Progenitor cell of endocrine pancreas (in vitro differentiated cells): ENCODE measurements around the gene NOPCHAP1. TPM values are rescaled to one million over a fixed set of nuclear protein-coding genes. Genes with fewer than 3 reads are reported as not detected.
"Not testable (repeated sequence)": the region's sequence is repeated elsewhere in the genome, so short reads cannot be mapped to it uniquely, and the experiment has no call there.

ENCODE experiments used
- DNase-seq: peaks from one replicate; pipeline ENCODE4 v3.0.0; 2021; ENCODE audit warnings: low spot score; ENCODE audit not compliant: unreplicated experiment
- H3K27ac Mint-ChIP-seq: 2 replicates; pipeline ENCODE4 v1.8.0; 2021; ENCODE audit warnings: mild to moderate bottlenecking, moderate library complexity, mixed read lengths
- H3K27me3 Mint-ChIP-seq: 2 replicates; pipeline ENCODE4 v1.8.0; 2021; ENCODE audit warnings: mixed read lengths
- H3K36me3 Mint-ChIP-seq: 2 replicates; pipeline ENCODE4 v1.8.0; 2022; ENCODE audit warnings: mixed read lengths; ENCODE audit not compliant: insufficient read depth
- H3K4me1 Mint-ChIP-seq: 2 replicates; pipeline ENCODE4 v1.8.0; 2021; ENCODE audit warnings: low read depth, mixed read lengths
- H3K4me3 Mint-ChIP-seq: 2 replicates; pipeline ENCODE4 v1.8.0; 2021; ENCODE audit warnings: low read depth, mild to moderate bottlenecking, moderate library complexity, mixed read lengths
- H3K9me3 Mint-ChIP-seq: 2 replicates; pipeline ENCODE4 v1.8.0; 2021; ENCODE audit warnings: low read depth, mixed read lengths
- long read RNA-seq: library from polyadenylated mRNA; unstranded; transcript quantifications from one replicate; pipeline ENCODE4 v2.0.0, GENCODE V29; 2020
- total RNA-seq: library from RNA; stranded (reverse); gene quantifications from 2 replicates; pipeline ENCODE4 v1.2.1, GENCODE V29; 2021
- TF ChIP-seq, protein P1 (sequence below): fragments of 200-600 bp; sonication (generic); IDR thresholded peaks from one replicate; pipeline ENCODE4 v1.5.0; 2021; ENCODE audit warnings: antibody characterized with exemption, mild to moderate bottlenecking; ENCODE audit not compliant: unreplicated experiment

NOPCHAP1 gene
- 22.3 and 24.3 TPM in 2 replicates for total RNA-seq
- long read RNA-seq, full-length matches to known transcripts = 8 of 11 reads
- long read RNA-seq, partial matches to known transcripts = 0 of 11 reads
- long read RNA-seq, other reads (novel, unspliced or antisense) = 3 of 11 reads

- H3K9me3 Mint-ChIP-seq = no peaks in the 10 kb centered on the region
- peak; percentile 84 for DNase-seq
- H3K4me1 Mint-ChIP-seq = peaks cover 16% of the 10 kb centered on the region
- H3K27ac Mint-ChIP-seq = peak within 1 kb of the TSS; percentile 81
- TF ChIP-seq, protein P1, sequence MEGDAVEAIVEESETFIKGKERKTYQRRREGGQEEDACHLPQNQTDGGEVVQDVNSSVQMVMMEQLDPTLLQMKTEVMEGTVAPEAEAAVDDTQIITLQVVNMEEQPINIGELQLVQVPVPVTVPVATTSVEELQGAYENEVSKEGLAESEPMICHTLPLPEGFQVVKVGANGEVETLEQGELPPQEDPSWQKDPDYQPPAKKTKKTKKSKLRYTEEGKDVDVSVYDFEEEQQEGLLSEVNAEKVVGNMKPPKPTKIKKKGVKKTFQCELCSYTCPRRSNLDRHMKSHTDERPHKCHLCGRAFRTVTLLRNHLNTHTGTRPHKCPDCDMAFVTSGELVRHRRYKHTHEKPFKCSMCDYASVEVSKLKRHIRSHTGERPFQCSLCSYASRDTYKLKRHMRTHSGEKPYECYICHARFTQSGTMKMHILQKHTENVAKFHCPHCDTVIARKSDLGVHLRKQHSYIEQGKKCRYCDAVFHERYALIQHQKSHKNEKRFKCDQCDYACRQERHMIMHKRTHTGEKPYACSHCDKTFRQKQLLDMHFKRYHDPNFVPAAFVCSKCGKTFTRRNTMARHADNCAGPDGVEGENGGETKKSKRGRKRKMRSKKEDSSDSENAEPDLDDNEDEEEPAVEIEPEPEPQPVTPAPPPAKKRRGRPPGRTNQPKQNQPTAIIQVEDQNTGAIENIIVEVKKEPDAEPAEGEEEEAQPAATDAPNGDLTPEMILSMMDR = no peak
- H3K4me3 Mint-ChIP-seq = peak within 1 kb of the TSS; percentile 85
- no peaks in the 10 kb centered on the region for H3K27me3 Mint-ChIP-seq
- H3K36me3 Mint-ChIP-seq = peaks cover 4% of the 10 kb centered on the region
Measured at GRCh38 chr12:104986022-104986941, at the start of gene NOPCHAP1. Gene NOPCHAP1 (plus strand): TSS chr12:104986316. CDS start chr12:104986353, 37 bp downstream.

DNA sequence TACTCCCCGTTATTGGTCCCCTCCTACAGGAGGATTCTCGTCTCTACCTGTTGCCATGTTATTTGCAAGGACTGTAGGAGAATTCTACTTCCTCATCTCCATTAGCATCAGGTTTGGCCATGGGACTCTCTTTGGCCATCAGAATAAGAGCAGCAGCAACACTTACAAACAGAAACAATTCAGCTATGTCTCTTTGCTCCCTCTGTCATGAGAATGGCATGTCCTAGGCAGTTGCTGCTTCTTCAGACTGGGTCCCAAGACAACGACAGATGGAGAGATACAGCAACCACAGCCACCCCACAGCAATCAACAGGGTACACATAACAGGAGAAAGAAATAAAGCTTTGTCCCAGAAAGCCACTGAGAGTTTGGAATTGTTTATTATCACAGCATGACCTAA lies 47.7 kb upstream of the NOPCHAP1 start:
- H3K27me3 Mint-ChIP-seq = peaks cover 3% of the 10 kb centered on the region
- DNase-seq = no peak
- H3K36me3 Mint-ChIP-seq = no peaks in the 10 kb centered on the region
- TF ChIP-seq, protein P1 = no peak
- H3K27ac Mint-ChIP-seq = no peak overlapping the region
- H3K9me3 Mint-ChIP-seq = peaks cover 3% of the 10 kb centered on the region
- no peak overlapping the region for H3K4me3 Mint-ChIP-seq
- no peaks in the 10 kb centered on the region for H3K4me1 Mint-ChIP-seq

DNA sequence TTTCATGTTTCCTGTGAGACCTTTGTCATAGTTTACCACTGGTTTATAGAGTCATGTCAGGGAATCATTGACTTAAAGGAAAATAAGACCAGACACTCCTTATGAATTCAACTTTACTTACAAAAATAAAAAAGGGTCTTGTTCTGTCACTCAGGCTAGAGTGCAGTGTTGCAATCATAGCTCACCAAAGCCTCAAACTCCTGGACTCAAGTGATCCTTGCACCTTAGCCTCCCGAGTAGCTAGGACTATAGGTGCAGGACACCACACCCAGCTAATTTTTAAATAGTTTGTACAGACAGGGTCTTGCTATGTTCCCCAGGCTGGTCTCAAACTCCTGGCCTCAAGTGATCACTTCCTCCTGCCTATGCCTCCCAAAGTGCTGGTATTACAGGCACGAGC lies 47.0 kb upstream of the NOPCHAP1 start:
- Mint-ChIP-seq H3K9me3 (peaks cover 9% of the 10 kb centered on the region), H3K27me3 (peaks cover 3% of the 10 kb centered on the region), H3K27ac (no peak overlapping the region), H3K4me3 (no peak overlapping the region), H3K36me3 (no peaks in the 10 kb centered on the region), H3K4me1 (no peaks in the 10 kb centered on the region)
- no peak for DNase-seq
- TF ChIP-seq, protein P1 = no peak

DNA sequence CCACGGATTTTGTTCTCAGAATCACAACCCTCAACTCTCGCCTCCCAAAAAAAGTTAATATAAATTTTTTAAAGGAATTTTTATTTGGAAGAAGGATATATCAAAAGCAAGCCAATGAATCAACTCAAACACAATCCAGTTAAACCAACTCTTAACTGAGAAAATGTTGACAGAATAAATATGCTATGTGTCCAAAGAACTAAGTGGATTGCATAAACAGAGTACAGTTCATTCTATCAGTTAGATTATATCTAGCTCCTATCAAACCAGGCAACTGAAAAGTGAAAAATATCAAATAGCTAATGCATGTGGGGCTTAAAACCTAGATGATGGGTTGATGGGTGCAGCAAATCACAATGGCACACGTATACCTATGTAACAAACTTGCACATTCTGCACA lies 44.7 kb upstream of the NOPCHAP1 start:
- H3K4me3 Mint-ChIP-seq = no peak overlapping the region
- no peak for DNase-seq
- peaks cover 3% of the 10 kb centered on the region for H3K27me3 Mint-ChIP-seq
- TF ChIP-seq, protein P1 = no peak
- no peaks in the 10 kb centered on the region for H3K4me1 Mint-ChIP-seq
- no peaks in the 10 kb centered on the region for H3K36me3 Mint-ChIP-seq
- H3K9me3 Mint-ChIP-seq = peaks cover 12% of the 10 kb centered on the region
- no peak overlapping the region for H3K27ac Mint-ChIP-seq

- TF ChIP-seq, protein P1 = no peak
- no peak for DNase-seq
- H3K9me3 Mint-ChIP-seq = peaks cover 12% of the 10 kb centered on the region
- no peak overlapping the region for H3K27ac Mint-ChIP-seq
- no peaks in the 10 kb centered on the region for H3K36me3 Mint-ChIP-seq
- H3K4me3 Mint-ChIP-seq = no peak overlapping the region
- peaks cover 3% of the 10 kb centered on the region for H3K27me3 Mint-ChIP-seq
- no peaks in the 10 kb centered on the region for H3K4me1 Mint-ChIP-seq
Measured at GRCh38 chr12:104942075-104942474, 44.0 kb upstream of the NOPCHAP1 start.

DNA sequence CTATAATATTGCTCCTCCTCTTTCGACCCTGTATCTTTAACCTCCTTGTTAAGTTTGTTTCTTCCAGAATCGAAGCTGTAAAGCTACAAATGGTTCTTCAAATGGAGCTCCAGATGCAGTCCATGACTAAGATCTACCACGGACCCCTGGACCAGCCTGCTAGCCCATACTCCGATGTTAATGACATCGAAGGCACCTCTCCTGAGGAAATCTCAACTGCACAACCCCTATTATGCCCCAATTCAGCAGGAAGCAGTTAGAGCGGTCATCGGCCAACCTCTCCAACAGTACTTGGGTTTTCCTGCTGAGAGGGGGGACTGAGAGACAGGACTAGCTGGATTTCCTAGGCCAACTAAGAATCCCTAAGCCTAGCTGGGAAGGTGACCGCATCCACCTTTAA lies 42.7 kb upstream of the NOPCHAP1 start:
- not testable (repeated sequence) for H3K27ac Mint-ChIP-seq, H3K4me1 Mint-ChIP-seq, DNase-seq, H3K4me3 Mint-ChIP-seq, H3K27me3 Mint-ChIP-seq, H3K36me3 Mint-ChIP-seq
- peaks cover 12% of the 10 kb centered on the region for H3K9me3 Mint-ChIP-seq
